Mucosa of descending colon (tissue), 3 donors: ENCODE data around the gene PHB1. TPM values are rescaled to one million over a fixed set of nuclear protein-coding genes. Genes with fewer than 3 reads are reported as not detected.

Experiments used
- ATAC-seq: fragments of 200-7000 bp; cut with Tn5 transposase; one replicate; pipeline ENCODE4 v1.9.1; 2020; ENCODE audit warnings: mild to moderate bottlenecking, moderate library complexity
- DNase-seq, 3 donors: peaks; one replicate each; pipeline ENCODE4 v3.0.0-alpha.2; 2020
- H3K36me3 ChIP-seq: fragments of 200-600 bp; one replicate; pipeline ENCODE4 v1.8.0; 2021; ENCODE audit warnings: low read depth, mild to moderate bottlenecking
- H3K4me1 ChIP-seq: fragments of 200-600 bp; one replicate; pipeline ENCODE4 v1.8.0; 2021; ENCODE audit warnings: low read depth, mild to moderate bottlenecking
- H3K4me3 ChIP-seq: fragments of 200-600 bp; one replicate; pipeline ENCODE4 v1.8.0; 2021; ENCODE audit warnings: mild to moderate bottlenecking
- H3K9me3 ChIP-seq: fragments of 200-600 bp; one replicate; pipeline ENCODE4 v1.8.0; 2021; ENCODE audit warnings: mild to moderate bottlenecking
- intact Hi-C, 2 donors: fragments of 100-400 bp; cut with DNase I in 1 of 2; cut with micrococcal nuclease in 1 of 2; formaldehyde crosslinking; loops; one replicate each; pipeline versions ENCODE4 v1.11.0 to v1.11.1; 2022; cut with DNase I, micrococcal nuclease
- total RNA-seq, 3 donors: library from RNA; stranded (reverse); fragmentation: NEBNext Ultra II Directional in 2 of 3; extraction: Animal tissue kit (Norgen Biotek cat#: 25700) in 2 of 3; gene quantifications; one replicate each; pipeline versions ENCODE4 v1.2.1 to v1.2.4, GENCODE V29; 2021 to 2023
- TF ChIP-seq, protein P1 (sequence below): fragments of 200-600 bp; IDR thresholded peaks from one replicate; pipeline ENCODE4 v1.8.0; 2022; ENCODE audit warnings: antibody characterized with exemption, mild to moderate bottlenecking
- donor health status: DM: no; HTN: no; CAD: no; lungs with moderate emphysema.
- donor health status: DM: no; HTN: no; CAD: no.
- donor health status: DM: no; HTN: yes; CAD: no.

Gene PHB1
- total RNA-seq, 3 donors from 2014 or later: 173 to 227 (median 216) TPM

DNA sequence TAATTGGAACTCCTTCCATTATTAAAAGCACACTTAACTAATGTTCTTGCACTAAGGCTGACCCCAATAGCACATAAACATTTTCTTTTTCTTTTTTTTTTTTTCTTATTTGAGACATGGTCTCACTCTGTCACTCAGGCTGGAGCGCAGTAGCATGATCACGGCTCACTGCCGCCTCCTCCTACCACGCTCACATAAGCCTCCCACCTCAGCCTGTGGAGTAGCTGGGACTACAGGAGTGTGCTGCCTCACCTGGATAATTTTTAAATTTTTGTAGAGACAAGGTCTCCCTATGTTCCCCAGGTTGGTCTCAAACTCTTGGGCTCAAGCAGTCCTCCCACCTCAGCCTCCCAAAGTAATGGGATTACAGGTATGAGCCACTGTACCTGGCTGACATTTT, 51.4 kb downstream of the PHB1 start:
- TF ChIP-seq, protein P1, sequence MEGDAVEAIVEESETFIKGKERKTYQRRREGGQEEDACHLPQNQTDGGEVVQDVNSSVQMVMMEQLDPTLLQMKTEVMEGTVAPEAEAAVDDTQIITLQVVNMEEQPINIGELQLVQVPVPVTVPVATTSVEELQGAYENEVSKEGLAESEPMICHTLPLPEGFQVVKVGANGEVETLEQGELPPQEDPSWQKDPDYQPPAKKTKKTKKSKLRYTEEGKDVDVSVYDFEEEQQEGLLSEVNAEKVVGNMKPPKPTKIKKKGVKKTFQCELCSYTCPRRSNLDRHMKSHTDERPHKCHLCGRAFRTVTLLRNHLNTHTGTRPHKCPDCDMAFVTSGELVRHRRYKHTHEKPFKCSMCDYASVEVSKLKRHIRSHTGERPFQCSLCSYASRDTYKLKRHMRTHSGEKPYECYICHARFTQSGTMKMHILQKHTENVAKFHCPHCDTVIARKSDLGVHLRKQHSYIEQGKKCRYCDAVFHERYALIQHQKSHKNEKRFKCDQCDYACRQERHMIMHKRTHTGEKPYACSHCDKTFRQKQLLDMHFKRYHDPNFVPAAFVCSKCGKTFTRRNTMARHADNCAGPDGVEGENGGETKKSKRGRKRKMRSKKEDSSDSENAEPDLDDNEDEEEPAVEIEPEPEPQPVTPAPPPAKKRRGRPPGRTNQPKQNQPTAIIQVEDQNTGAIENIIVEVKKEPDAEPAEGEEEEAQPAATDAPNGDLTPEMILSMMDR: no peak
- Histone ChIP-seq H3K4me3 (no peak overlapping the region), H3K9me3 (no peaks in the 10 kb centered on the region), H3K4me1 (peaks cover 21% of the 10 kb centered on the region), H3K36me3 (no peaks in the 10 kb centered on the region)
- no peak for DNase-seq
- no peak for ATAC-seq
- intact Hi-C loops: no loop called here

DNA sequence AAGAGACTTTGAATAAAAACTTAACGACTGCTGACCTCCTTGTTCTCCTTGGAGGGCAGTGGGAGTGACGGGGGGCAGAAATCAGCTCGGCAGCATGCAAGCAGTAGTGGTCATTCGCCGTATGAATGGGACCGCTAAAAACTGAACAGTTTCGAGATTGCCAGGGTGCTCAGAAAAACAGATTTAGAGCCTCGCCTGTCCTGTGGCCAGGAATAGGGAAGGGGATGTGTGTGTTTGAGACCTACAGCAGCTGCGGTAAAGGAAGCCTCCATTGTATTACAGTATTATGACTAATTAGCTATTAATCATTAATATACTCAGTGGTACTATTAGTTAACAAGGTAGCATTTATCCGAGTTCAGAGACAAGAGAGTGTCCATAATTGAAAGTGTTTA, 52.0 kb downstream of the PHB1 start:
- TF ChIP-seq, protein P1: no peak
- H3K4me1 ChIP-seq: peaks cover 24% of the 10 kb centered on the region
- no peak for DNase-seq
- intact Hi-C loops: no loop called here
- H3K9me3 ChIP-seq: no peaks in the 10 kb centered on the region
- no peaks in the 10 kb centered on the region for H3K36me3 ChIP-seq
- peak overlapping the region; percentile 97 for H3K4me3 ChIP-seq
- no peak for ATAC-seq

DNA sequence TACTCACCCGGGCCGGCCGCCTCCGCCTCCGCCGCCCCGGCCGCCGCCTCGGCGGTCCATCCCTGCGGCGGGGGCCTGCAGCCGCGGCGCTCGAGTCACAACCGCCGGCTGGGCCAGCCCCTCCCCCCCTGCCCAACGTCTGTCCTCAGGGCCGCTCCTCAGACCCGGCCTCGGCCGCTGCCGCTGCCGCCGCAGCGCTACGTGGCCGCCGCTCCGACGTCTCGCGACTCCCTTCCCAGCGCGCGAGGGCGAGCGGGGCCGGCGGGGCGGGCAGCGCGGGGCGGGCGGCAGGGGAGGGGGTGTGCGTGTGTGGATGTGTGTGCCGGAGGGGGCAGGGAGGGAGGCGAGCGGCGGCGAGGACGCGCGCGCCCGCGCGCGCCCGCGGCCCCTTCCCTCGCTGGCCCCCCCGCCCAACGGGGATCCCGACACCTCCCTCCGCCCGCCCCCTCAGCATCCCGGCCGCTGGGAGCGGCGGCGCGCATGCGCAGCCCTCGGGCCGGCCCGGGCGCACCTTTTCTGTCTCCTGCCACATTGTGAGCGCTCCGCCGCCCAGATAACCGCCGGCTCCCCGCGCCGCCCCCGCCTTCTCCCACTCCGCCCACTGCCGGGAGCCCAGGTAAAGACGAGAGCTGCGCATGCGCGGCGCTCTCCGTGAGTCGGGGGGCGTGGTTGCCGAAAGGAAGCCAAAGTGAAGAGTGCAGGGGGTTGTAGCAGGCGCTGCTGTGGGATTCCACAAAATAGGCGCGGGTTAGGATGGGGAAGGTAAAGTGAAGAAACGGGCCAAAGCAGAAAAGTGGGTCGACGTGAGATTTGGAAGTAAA, 52.6 kb downstream of the PHB1 start, which contains the start of gene ZNF652:
Gene ZNF652 (minus strand): TSS at position 349 of the 821 bp plus-strand sequence. CDS start 44,525 bp downstream, outside the sequence.
- Histone ChIP-seq H3K9me3 (no peaks in the 10 kb centered on the region), H3K36me3 (no peaks in the 10 kb centered on the region), H3K4me1 (peaks cover 24% of the 10 kb centered on the region), H3K4me3 (peak within 1 kb of the TSS; percentile 97)
- TF ChIP-seq, protein P1: no peak
- intact Hi-C loops: no loop called here
- ATAC-seq (peak; percentile 91), DNase-seq (peak; percentile 95 to 98 (median 98))

DNA sequence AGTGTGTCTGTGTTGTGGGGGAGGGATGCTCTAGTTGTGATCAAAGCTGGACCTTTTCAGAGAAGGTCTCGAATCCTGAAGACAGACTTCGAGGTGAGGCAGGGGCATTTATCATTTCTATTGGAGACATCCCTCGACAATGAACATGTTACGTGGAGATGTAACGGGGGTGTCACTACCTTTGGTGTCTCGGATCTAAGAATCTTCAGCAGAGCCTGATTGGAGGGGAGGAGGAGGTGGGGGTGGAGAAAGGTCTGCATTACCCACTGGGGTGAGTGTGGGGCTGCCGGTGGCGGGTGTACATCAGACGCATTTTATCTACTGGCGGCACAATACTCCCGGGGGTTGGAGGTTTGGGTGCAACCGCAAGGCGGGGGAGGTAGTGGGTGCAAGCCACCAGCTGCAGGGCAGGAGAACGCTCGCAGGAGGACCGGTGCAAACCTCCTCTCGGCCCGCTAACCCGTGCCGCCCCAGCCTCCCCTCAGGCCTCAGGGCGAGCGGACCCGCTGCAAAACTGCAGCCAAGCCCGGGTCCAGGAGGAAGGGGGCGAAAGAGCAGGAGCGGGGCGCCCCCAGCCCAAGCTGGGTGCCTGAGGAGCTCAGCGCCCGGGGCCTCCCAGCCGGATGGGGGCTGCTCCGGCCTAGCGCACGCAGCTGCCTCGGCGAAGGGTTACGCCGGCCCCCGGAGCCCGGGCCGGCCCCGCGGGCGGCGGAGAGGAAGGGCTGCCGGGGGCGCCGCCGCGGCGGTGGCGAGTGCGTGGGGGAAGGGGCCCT, 53.4 kb downstream of the PHB1 start:
- H3K9me3 ChIP-seq: no peaks in the 10 kb centered on the region
- H3K4me3 ChIP-seq: peak overlapping the region; percentile 97
- DNase-seq: peak; percentile 67 to 87 (median 77)
- intact Hi-C loops: no loop called here
- H3K4me1 ChIP-seq: peaks cover 24% of the 10 kb centered on the region
- H3K36me3 ChIP-seq: no peaks in the 10 kb centered on the region
- TF ChIP-seq, protein P1: no peak
- ATAC-seq: peak; percentile 42

DNA sequence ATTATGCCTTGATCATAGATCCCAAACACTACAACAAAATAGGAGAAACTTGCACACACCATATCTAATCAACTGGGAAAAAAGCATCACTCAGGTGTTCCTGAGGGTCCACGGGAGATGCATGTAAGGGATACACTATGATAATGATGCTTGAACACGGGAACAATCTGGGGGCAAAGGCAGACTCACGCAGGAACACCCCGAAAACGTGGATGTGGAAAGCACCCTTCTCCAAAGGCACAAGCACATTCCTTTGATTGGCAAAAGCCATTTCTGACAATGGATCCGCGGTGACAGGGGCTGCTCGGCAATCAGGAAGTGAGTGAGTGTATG, 53.9 kb downstream of the PHB1 start:
- Histone ChIP-seq H3K4me3 (no peak overlapping the region), H3K4me1 (peaks cover 24% of the 10 kb centered on the region), H3K9me3 (no peaks in the 10 kb centered on the region), H3K36me3 (no peaks in the 10 kb centered on the region)
- intact Hi-C loops: no loop called here
- TF ChIP-seq, protein P1: no peak
- peak in 1 of 3 donors; percentile 49 for DNase-seq
- peak; percentile 32 for ATAC-seq
